Transverse colon (tissue), 4 donors: Measurements from ENCODE around the gene TSPAN9. TPM values are rescaled to one million over a fixed set of nuclear protein-coding genes. Genes with fewer than 3 reads are reported as not detected.

Source experiments
- DNase-seq: peaks from one replicate; pipeline ENCODE4 v3.0.0-alpha.2; 2019
- H3K27ac ChIP-seq, 4 donors: fragments of 200-600 bp; sonication (generic); 2 replicates each; pipeline ENCODE4 v1.5.1; 2016 to 2018; ENCODE audit warnings: inconsistent platforms in 4 of 4
- H3K27me3 ChIP-seq: fragments of 200-600 bp; sonication (generic); 2 replicates; pipeline ENCODE4 v1.5.1; 2017; ENCODE audit warnings: inconsistent platforms
- H3K36me3 ChIP-seq, 4 donors: fragments of 200-600 bp; sonication (generic); 2 replicates each; pipeline ENCODE4 v1.5.1; 2017 to 2019; ENCODE audit warnings: inconsistent platforms in 4 of 4
- H3K4me1 ChIP-seq, 4 donors: fragments of 200-600 bp; sonication (generic); 2 replicates each; pipeline ENCODE4 v1.5.1; 2017 to 2020; ENCODE audit warnings: inconsistent platforms in 4 of 4
- H3K4me3 ChIP-seq, 4 donors: fragments of 200-600 bp; sonication (generic); 1 replicate in 1 of 4; 2 replicates in 3 of 4; pipeline versions ENCODE4 v1.5.1 to v1.6.1; 2017 to 2019; ENCODE audit warnings: inconsistent platforms in 4 of 4
- H3K9me3 ChIP-seq, 2 donors: fragments of 200-600 bp; sonication (generic); 2 replicates each; pipeline ENCODE4 v1.5.1; 2017 to 2019; ENCODE audit warnings: inconsistent platforms in 2 of 2
- CTCF ChIP-seq, 5 experiments: fragments of 200-600 bp in 3 of 5; fragments of 450-650 bp in 2 of 5; sonication (generic) in 3 of 5; IDR thresholded peaks; 1 replicate in 2 of 5; 2 replicates in 3 of 5; pipeline ENCODE4 v1.5.1; 2016 to 2017; ENCODE audit warnings: antibody characterized with exemption in 5 of 5, inconsistent platforms in 3 of 5, mild to moderate bottlenecking in 2 of 5, moderate library complexity in 1 of 5
- EP300 ChIP-seq: sonication (generic); formaldehyde crosslinking; IDR thresholded peaks from one replicate; pipeline ENCODE4 v1.6.1; 2017; ENCODE audit warnings: antibody characterized with exemption, low read depth
- POLR2A ChIP-seq: fragments of 450-650 bp; IDR thresholded peaks from one replicate; pipeline ENCODE4 v1.6.1; 2016; ENCODE audit warnings: antibody characterized with exemption, mild to moderate bottlenecking, moderate library complexity
- POLR2AphosphoS5 ChIP-seq, 3 donors: sonication (generic); formaldehyde crosslinking; IDR thresholded peaks; one replicate each; pipeline ENCODE4 v1.6.1; 2016; ENCODE audit warnings: antibody characterized with exemption in 3 of 3
- WGBS, 2 donors: methylation state at CpG; one replicate each; pipeline ENCODE4 v1.1.5; 2018; ENCODE audit warnings: low coverage in 1 of 2; 5-methylcytosine and 5-hydroxymethylcytosine counted together
- in situ Hi-C, 4 donors: fragments of 200-750 bp; cut with MboI; loops; one replicate each; pipeline versions ENCODE4 v1.15.0 to v1.15.1; 2017; ENCODE audit warnings: low sequenced_read_pairs in 3 of 4, low pct_ligation_motif_present in 1 of 4, low pct_unique_long_range_greater_than_20kb in 1 of 4
- intact Hi-C: fragments of 100-400 bp; cut with DNase I; formaldehyde crosslinking; loops from one replicate; pipeline ENCODE4 v1.15.1; 2023; ENCODE audit warnings: low total_unique reads
- total RNA-seq, 4 donors: library from RNA; depleted of rRNA; stranded (reverse); fragments of >200 nt; gene quantifications; one replicate each; pipeline ENCODE4 v1.1.0, GENCODE V29; 2016

TSPAN9 gene
- total RNA-seq, 4 donors from 2014 or later: 4.2 to 9.3 (median 6.1) TPM

- no peaks in the 10 kb centered on the region for H3K4me1 ChIP-seq
These were observed 7.6 kb downstream of the TSPAN9 start for GRCh38 chr12:3084742-3085141.

DNA sequence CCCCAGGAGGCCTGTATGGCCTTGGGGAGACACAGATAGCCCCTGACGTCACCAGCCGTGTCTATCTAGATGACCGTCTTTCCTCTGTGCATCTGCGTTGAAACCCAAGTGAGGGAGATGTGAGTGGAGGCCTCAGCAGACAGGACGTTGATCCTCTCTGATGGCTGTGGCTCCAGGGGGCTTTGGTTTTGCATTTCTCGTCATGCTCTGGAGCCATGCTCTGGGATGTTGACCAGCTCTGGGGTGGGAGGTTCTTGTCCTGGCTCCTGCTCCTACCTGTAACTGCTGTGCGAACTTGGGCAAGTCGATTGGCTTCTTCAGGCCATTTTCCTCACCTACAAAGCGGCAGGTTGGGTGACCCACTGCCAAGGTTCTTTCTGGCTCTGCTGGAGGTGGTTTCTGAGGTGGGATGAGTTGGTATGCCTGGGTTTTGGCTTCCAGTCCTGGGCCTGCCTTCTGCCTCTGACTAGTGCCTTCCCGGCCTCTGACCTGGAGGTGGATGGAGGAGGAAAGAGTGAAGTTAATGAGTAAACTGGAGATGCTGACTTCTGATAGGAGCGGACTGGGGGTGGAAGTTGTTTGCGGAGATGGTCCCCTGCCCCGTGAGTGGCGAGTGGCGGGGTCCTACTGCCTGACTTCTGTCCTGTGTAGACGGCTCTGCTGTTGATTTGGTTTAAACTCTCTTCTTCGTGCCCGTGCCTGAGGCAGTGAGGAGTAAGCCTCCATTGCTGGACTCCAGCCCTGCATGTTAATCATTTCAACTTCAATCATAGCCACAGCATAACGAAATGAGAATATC lies 8.4 kb downstream of the TSPAN9 start:
- no peak for DNase-seq
- in situ Hi-C loops (no loop called here), intact Hi-C loops (no loop called here)
- no peak for TF ChIP-seq CTCF (IDR thresholded peaks at IDR 0.05)
- no peak for TF ChIP-seq POLR2A
- TF ChIP-seq POLR2AphosphoS5 (IDR thresholded peaks at IDR 0.05): no peak
- no peak for TF ChIP-seq EP300
- Histone ChIP-seq H3K27ac (no peak overlapping the region), H3K36me3 (no peaks in the 10 kb centered on the region), H3K27me3 (no peaks in the 10 kb centered on the region), H3K4me3 (no peak overlapping the region), H3K4me1 (no peaks in the 10 kb centered on the region), H3K9me3 (no peaks in the 10 kb centered on the region)
- WGBS, 2 donors: 57% methylated on average over 19 of the region's 19 CpGs; no CpG with 5 or more reads in 1 of the 2 donors

More at GRCh38 chr12:3084742-3085141, 7.6 kb downstream of the TSPAN9 start:
- no peaks in the 10 kb centered on the region for H3K36me3 ChIP-seq
- H3K27me3 ChIP-seq: no peaks in the 10 kb centered on the region
- 93 to 100% methylated on average over 5 to 12 of the region's 12 CpGs for WGBS, 2 donors
- no peaks in the 10 kb centered on the region for H3K9me3 ChIP-seq
- intact Hi-C loops (no loop called here), in situ Hi-C loops (no loop called here)
- no peak overlapping the region for H3K27ac ChIP-seq
- DNase-seq: no peak
- no peak overlapping the region for H3K4me3 ChIP-seq
- no peak for TF ChIP-seq EP300
- TF ChIP-seq CTCF (IDR thresholded peaks at IDR 0.05): no peak
- no peak for TF ChIP-seq POLR2AphosphoS5 (IDR thresholded peaks at IDR 0.05)
- TF ChIP-seq POLR2A: no peak

- intact Hi-C loops: no loop called here
- Histone ChIP-seq H3K4me1 (no peaks in the 10 kb centered on the region), H3K9me3 (no peaks in the 10 kb centered on the region), H3K27ac (no peak overlapping the region), H3K27me3 (no peaks in the 10 kb centered on the region), H3K4me3 (no peak overlapping the region), H3K36me3 (no peaks in the 10 kb centered on the region)
- WGBS, 2 donors: 81 to 100% methylated on average over 1 to 4 of the region's 4 CpGs
- no peak for TF ChIP-seq POLR2A
- no peak for TF ChIP-seq EP300
- in situ Hi-C loops: no loop called here
- no peak for DNase-seq
These were observed 9.0 kb downstream of the TSPAN9 start for GRCh38 chr12:3086211-3086610.

DNA sequence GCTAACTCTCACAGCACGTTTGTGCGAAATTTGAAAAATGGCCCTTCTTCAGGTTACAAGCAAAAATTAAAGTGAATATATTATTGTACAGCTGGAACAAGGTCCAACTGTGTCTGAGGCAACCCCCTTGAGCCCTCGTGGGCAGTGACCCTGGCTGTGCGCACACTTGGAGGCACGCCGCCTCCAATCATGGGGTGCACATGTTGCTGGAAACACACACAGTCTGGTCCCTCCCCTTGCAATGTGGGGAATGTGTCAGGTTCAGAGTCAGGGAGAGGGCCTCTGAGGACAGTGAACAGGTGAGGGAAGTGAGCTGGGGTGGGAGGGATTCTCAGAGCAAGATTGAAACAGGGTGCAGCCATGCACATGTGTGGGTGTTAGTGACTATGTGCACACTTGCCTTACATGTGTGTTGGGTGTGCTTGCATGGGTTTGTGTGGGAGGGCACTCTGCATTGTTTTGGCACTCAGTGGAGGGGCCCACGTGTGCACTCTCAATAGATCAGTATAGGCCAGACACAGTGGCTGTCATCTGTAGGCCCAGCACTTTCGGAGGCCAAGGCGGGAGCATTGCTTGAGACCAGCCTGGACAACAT lies 9.6 kb downstream of the TSPAN9 start:
- WGBS, 2 donors: 84% methylated on average over 9 of the region's 9 CpGs; no CpG with 5 or more reads in 1 of the 2 donors
- intact Hi-C loops: no loop called here

More for the DNA sequence above, 9.6 kb downstream of the TSPAN9 start:
- TF ChIP-seq CTCF (IDR thresholded peaks at IDR 0.05): no peak
- no peak for TF ChIP-seq POLR2A
- no peak for TF ChIP-seq POLR2AphosphoS5 (IDR thresholded peaks at IDR 0.05)
- TF ChIP-seq EP300: no peak
- Histone ChIP-seq H3K36me3 (no peaks in the 10 kb centered on the region), H3K9me3 (no peaks in the 10 kb centered on the region), H3K27me3 (no peaks in the 10 kb centered on the region), H3K27ac (no peak overlapping the region), H3K4me3 (no peak overlapping the region), H3K4me1 (peaks cover 0 to 3% (median 0%) of the 10 kb centered on the region in 4 donors)
- DNase-seq: no peak
- in situ Hi-C loops: no loop called here
